ENCODE measurements around the gene ARHGEF17.

The ARHGEF17 gene

GRCh38 chr11:73394416-73395296 is 86.6 kb downstream of the ARHGEF17 start:
- no peaks in the 10 kb centered on the region for H3K9me3 ChIP-seq (ENCODE audit: control insufficient read depth, insufficient read depth, low read depth, low read length)
- CTCF ChIA-PET = interaction anchor here (0.6 to 10.1 kb wide), 11 partner anchors 9 to 267 kb away, joined by 3 to 122 read pairs (median 6); no protein-coding TSS in a partner anchor
- no peaks in the 10 kb centered on the region for H3K4me1 ChIP-seq (ENCODE audit: control insufficient read depth, insufficient read depth, low read length)
- H3K36me3 ChIP-seq (ENCODE audit: control insufficient read depth in 2 of 2, insufficient read depth in 1 of 2, low read length in 2 of 2) = peaks cover 0 to 76% of the 10 kb centered on the region in 2 experiments; a peak in 1 of 3 replicates
- POLR2A ChIA-PET = no interaction called here
- no peak overlapping the region for H3K4me3 ChIP-seq (ENCODE audit: low read depth, low read length)
- TF ChIP-seq ZNF596 (tag by site-specific recombination; IDR thresholded peaks at IDR 0.05) = no peak
- no peak for TF ChIP-seq ZNF785 (tag by site-specific recombination; IDR thresholded peaks at IDR 0.05)
- no peak for TF ChIP-seq ZNF558 (tag by site-specific recombination; IDR thresholded peaks at IDR 0.05)
- no peak for TF ChIP-seq ZNF19 (tag by site-specific recombination; IDR thresholded peaks at IDR 0.05; ENCODE audit: low read depth)
- TF ChIP-seq ZNF530 (tag by site-specific recombination; IDR thresholded peaks at IDR 0.05; ENCODE audit: low read depth) = no peak
- TF ChIP-seq KLF9 (tag by site-specific recombination; IDR thresholded peaks at IDR 0.05; ENCODE audit: low read depth) = no peak
- no peak for TF ChIP-seq ZNF221 (tag by site-specific recombination; IDR thresholded peaks at IDR 0.05; ENCODE audit: borderline replicate concordance)
- no peak for TF ChIP-seq BCL6B (tag by site-specific recombination; IDR thresholded peaks at IDR 0.05)
- TF ChIP-seq ZBTB7A (tag by site-specific recombination; IDR thresholded peaks at IDR 0.05; ENCODE audit: low read depth) = no peak
- TF ChIP-seq ZNF211 (tag by site-specific recombination; IDR thresholded peaks at IDR 0.05; ENCODE audit: low read depth) = no peak
- no peak for TF ChIP-seq PATZ1 (tag by site-specific recombination; IDR thresholded peaks at IDR 0.05)
- no peak for TF ChIP-seq ZNF555 (tag by site-specific recombination; conservative IDR thresholded peaks at IDR 0.05)
- TF ChIP-seq ZBTB44 (tag by site-specific recombination; IDR thresholded peaks at IDR 0.05) = no peak
- TF ChIP-seq TRIM28 (IDR thresholded peaks at IDR 0.05; ENCODE audit: borderline replicate concordance, low read length) = no peak
- no peak for TF ChIP-seq ZSCAN5A (tag by site-specific recombination; IDR thresholded peaks at IDR 0.05)
- no peak for TF ChIP-seq WT1 (tag by site-specific recombination; IDR thresholded peaks at IDR 0.05)
- H3K27ac ChIP-seq (ENCODE audit: extremely low read depth, low read depth, low read length) = no peak overlapping the region
